SW480 (cell line): ENCODE results near the gene CYP26A1.
"Not testable (repeated sequence)": the region's sequence is repeated elsewhere in the genome, so short reads cannot be mapped to it uniquely, and the experiment has no call there.

Experiments used
- DNase-seq: peaks from one replicate; pipeline ENCODE4 v3.0.0-alpha.2; 2016; ENCODE audit warnings: low spot score

CYP26A1 gene

DNA sequence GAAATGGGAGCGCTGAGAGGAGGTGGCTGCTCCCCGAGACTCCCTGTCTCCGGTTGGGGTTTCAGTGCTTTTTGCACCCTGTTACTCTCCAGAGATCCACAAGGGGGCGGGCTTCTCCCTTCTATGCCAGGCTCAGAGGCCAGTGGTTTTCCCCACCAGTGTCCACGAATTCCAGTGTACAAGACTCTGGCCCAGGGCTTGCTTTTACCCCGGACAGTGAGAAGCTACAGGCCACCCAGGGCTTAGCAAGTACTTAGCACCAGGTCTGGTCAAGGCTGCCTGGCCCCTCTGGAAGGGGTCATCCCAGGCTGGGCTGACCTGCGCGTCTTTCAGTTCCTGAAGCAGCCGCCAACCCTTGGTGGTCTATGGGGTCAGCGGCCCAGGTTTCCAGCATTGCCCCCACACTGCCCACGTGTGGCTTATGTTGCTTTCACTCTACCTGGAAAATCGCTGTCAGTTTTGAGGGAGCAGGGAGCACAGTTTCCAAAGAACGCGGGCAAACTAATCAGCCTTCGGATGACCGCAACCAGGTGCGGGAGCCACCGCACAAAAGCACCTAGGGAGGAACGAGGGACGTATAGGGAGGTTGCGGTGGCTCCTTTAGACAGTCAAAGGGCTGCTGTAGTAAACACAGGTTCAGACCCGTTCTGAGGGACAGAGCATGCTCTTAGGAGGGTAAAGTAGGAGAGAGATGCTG is 6.8 kb downstream of the CYP26A1 start:
- DNase-seq, result peak; percentile 48

DNA sequence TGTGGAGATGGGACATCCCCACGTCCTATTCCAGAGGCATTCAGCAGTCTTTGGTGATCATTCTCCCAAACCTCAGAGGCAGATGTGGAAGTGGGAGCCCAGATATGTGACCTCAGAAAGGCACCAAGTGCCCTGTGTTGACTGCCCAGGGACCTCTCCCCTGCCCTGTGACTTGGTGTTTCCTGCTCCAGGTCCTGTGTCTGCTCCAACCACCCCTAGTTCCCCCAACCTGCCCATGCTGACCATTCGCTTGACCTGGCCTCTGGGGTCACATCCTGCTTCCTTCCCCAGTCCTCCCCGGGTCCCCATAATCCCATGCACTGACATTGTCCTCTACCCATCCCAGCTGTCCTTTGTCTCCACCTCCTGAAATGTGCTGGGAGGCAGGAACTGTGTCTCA is 7.6 kb downstream of the CYP26A1 start:
- DNase-seq, result no peak

DNA sequence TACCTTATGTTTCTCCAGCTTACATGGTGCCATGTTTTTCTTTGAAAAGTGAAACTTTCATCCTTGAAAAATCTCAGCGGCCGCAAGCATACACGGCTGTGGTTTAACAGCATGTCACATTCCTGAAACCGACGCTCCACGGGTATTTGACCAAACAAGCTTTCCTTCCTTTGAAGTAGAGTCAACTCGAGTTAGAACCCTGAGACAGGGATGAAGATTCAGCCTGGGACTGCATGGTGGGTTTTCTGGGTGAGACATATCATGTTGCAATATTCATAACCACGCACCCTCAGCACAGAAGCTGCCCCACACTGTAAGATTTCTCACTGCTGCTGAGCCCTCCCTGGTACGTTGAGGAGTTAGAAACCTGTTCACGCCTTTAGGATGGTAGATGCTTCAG is 8.1 kb downstream of the CYP26A1 start:
- DNase-seq, result peak; percentile 37

DNA sequence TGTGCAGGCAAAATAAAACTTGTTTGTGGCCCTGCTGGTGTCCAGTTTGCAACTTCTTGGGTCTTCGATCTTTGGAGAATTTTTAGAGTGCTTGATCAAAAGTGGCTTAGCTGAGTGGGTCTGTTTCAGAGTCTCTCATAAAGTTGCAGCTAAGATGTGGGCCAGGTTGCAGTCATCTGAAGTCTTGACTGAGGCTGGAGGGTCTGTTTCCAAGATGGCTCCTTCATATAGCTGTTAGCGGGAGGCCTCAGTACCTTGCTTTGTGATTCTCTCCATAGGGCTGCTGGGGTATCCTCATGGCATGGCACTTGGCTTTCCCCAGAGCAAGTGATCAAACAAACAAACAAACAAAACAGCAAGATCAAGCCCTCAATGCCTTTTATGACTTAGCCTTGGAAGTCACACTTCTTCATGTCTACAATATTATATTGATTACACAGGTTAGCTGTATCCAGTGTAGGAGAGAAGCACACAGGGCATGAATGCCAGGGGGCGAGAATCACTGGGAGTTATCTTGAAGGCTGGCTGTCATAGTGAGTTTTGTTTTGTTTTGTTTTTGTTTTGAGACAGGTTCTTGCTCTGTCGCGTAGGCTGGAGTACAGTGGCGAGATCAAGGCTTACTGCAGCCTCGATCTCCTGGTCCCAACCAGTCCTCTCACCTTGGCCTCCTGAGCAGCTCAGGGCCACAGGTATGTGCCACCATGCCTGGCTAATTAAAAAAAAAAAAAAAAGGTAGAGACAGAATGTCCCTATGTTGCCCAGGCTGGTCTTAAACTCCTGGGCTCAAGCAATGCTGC is 10.2 kb downstream of the CYP26A1 start:
- DNase-seq, result no peak

DNA sequence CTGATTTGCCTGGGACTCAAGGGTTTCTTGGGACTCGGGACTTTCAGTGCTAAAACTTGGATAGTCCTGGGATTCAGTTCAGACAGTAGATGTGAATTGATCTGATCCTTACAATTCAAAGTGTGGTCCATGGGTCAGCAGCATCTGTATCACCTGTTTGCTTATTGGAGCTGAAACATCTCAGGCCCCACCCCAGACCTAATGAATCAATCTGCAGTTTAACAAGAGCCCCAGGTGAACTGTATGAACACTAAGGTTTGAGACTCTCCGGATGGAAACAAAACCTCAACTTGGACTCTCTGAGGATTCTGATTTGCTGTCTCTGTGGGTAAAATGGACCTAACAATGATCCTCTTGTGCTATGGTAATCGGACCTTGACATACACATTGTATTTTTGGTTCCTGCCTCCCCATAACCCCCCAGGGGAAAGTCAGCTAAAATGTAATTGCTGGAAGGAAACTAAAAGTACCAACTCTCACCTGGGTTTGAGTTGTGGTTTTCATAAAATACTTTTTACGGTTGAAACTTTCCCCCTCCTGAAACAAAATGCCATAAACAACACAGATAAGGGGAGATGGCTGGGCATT is 11.7 kb downstream of the CYP26A1 start:
- DNase-seq, result no peak

DNA sequence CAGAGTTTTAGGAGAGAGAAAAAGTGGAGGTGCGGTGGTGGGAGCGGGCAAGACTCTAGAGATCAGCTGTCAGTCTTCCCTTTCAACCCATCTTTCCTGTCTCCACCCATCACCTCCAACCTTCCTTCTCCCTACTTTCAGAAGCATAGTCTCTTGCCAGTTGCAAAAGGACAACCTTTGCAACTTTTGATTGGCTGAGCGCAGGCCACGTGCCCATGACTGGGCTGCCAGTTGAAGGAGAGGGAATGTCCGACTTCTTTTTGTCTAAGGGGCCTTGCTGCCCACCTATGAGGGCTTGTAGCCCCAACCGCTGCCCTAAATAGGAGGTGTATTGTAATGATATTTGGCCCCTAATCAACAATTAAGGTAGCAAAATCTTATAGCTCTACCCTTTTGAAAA is 12.6 kb downstream of the CYP26A1 start:
- no peak for DNase-seq

DNA sequence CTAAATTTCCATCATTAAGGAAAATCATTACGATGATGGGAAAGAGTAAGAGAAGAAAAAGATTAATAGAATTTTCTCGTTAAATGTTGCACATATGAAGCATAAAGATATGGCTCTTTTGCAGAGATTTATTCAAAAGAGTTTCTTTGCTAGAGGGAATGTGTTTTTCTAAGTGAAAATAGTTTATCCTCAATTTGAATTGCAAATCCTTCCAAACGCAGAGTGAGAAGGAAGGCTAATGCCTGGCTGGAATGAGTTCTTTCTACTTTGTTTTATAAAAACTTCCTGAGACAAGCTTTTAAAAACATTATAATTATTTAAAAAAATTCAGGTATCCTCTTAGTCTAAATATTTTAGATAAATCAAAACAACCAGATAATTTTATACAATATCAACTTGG is 14.2 kb downstream of the CYP26A1 start:
- no peak for DNase-seq

DNA sequence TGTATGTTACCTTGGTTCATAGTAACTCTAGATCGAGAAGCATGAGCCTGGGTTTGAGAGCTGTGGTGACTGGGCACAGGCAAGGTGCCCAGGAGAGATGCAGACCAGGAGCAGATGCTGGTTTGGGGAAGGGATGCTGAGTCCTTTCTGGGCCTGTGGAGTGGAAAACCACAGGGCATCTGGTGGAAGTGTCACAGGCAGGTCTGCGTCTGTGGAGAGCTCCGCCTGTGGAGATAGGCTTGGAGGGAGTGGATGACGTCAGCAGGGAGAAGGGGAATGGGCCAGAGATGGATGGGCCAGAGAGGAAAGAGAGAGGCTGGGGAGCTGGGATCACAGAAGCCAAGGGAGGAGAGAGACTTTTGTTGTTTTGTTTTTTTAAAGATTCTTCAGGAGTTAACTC is 14.8 kb downstream of the CYP26A1 start:
- DNase-seq, result no peak

DNA sequence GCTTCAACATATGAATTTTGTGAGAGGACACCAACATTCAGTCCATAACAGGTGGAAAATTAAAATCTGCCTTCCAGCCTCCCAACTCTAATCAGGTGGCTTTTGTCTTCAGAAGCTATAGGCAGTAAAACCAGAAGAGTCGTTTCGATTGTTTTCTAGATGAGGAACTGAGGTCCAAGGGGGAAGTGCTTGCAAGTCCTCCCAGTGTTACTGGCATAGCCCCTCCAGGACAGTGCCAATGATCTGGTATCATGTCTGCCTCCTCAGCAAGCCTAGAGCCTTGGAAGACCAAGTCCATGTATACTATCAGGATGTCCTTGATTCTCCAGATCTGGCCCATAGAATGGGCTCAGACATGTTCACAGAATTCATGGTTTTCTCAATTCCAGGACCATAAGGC is 16.9 kb downstream of the CYP26A1 start:
- no peak for DNase-seq

DNA sequence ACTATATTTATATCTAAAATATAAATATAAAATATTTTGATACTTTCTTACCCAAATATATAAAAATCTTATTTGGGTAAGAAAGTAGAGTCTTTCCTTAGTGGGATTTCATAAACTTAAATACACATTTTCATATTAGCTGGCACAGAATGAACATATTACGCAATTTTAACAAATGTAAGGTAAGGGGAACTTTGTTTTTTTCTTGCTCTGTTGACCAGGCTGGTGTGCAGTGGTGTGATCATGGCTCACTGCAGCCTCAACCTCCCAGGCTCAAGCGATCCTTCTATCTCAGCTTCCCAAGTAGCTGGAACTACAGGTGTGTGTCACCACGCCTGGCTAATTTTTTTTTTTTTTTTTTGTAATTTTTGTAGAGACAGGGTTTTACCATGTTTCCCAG is 18.3 kb downstream of the CYP26A1 start:
- no peak for DNase-seq

DNA sequence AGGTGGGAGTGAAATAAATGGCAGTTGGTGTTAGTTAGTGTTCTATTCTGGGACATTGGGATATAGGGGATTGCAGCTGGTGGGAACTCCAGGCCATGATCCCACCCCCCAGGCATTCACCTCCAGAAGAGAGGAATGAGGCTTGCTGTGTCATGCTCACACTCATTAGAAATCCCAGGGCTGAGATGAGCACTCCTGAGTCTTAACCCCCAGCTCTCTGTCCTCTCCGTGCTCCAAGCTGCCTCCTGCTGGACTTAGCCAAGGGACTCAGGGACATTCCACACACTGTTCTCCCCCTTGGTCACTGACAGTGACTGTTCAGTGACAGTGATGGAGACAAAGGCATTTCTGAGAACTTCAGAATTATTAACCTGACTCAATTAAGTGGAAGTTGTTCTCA is 21.5 kb downstream of the CYP26A1 start:
- DNase-seq, result no peak

DNA sequence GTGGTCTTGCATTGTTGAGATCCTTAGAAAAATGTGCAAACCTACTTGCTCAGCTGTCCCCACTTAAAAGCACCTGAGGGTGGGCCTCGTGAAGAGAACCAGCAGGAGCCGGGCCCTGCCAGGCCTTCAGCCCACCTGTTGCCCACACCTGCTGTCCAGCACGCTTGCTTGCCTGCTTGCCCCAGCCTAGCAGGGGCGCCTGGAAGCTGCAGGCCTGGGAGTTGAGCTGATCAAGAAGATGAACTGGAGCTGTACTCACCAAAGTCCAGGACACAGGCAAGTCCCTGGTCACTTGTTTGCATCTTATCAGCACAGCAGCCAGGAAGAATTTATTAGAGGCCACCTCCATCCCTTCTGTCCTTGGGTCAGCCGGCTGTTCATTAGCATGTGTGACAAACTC is 23.2 kb downstream of the CYP26A1 start:
- no peak for DNase-seq

DNA sequence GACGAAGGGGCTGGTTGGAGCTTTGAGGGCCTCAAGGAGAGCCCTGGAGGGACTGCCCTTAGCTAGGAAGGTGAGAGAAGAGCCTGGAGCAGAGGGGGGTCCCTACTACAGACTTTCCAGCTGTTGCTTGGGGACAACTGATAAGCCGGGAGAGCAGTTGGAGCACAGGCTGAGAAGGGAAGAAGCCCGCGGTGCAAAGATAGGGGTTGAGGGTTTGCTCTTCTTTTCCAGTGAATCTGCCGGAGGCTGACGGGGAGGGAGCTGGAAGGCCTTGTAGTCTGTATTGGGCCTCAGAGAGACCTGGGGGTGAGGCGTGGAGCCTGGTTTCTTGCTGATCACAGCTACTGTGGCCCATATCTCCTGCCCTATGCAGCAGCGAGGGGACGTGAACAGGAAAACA is 23.7 kb downstream of the CYP26A1 start:
- DNase-seq, result no peak

DNA sequence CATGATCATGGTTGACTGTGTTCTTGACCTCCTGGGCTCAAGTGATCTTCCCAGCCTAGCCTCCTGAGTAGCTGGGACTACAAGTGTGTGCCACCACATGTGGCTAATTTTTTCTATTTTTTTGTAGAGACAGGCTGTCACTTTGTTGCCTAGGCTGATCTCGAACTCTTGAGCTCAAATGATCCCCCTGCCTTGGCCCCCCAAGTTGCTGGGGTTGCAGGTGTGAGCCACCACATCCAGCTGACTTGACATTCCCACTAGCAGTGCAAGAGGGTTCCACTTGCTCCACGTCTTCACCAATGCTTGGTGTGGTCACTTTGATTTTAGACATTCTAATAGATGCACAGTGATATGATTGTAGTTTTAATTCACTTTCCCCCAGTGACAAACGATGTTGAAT is 25.1 kb downstream of the CYP26A1 start:
- DNase-seq, result no peak

DNA sequence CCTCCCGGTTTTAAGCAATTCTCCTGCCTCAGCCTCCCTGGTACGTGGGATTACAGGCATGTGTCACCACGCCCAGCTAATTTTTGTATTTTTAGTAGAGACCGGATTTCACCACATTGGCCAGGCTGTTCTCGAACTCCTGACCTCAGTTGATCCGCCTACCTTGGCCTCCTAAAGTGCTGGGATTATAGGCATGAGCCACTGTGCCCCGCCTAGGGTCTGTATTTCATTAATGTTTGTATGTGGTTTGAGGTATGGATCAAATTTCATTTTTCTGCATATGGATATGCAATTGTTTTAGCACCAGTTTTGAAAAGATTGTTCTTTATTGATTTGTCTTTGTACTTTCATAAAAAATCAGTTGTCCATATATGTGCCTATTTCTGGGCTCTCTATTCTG is 26.0 kb downstream of the CYP26A1 start:
- no peak for DNase-seq

DNA sequence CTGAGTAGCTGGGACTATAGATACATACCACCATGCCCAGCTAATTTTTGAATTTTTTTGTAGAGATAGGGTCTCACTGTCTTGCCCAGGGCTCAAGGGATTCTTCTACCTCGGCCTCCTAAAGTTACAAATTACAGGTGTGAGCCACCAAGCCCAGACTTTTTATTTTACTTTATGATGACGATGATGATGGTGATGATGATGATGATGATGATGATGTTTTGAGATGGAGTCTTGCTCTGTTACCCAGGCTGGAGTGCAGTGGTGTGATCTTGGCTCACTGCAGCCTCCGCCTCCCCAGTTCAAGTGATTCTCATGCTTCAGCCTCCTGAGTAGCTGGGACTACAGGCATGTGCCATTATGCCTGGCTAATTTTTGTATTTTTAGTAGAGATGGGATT is 27.5 kb downstream of the CYP26A1 start:
- DNase-seq, result not testable (repeated sequence)

DNA sequence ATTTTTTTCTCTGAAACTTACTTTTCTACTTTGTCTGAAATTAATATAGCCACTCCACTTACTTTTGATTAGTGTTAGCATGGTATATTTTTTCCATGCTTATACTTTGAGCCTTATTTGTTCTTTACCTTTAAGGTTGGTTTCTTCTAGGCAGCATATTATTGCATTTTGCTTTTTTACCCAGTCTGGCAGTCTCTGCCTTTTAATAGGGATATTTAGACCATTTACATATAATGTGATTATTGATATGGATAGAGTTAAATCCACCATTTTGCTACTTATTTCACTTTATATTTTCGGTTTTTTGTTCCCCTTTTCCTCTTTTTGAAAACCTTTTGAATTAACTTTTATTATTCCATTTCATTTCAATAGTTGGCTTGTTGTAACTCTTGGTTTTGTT is 30.3 kb downstream of the CYP26A1 start:
- DNase-seq, result no peak

DNA sequence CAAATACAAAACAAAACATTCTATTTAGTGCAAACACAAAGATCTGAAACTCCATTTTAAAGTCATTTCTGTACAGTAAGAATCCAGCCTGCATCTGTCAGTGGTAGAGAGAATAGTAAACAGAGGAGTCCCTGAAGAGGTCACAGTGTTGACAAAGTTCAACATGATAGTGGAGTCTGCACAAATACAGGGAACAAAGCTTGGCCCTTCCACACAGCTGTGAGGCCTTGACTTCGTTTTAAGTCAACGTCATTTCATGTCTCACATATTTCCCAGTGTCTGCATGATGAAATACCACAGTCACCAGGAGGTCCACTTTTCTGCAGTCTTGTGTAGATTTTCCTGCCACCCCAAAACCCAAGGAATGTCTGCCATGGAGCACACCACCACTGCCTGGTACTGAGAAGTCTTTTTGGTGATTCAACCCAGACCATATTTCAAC is 33.0 kb downstream of the CYP26A1 start:
- no peak for DNase-seq

DNA sequence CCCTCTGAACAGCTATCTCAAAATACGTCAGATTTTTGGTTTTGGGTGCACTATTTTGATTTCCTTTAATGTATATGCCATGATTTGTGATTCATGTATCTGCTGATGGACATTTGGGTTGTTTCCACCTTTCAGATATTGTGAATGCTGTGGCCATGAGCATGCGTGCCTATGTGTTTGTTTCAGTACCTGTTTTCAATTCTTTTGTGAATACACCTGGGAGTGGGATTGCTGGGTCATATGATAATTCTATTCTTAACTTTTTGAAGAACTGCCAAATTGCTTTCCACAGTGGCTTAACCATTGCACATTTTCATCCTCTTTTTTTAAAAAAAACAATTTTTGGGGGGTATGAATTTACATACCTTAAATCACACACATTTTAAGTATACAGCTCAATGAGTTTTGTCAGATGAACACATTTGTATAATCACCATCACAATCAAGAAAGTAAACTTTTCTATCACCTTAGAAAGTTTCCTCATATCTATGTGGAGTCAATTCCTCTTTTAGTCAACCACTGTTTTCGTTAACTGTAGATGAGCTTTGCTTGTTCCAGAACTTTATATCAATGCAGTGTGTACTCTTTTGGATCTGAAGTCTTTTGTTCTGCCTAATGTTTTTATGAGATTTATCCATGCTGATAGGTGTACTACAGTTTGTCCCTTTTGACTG is 36.9 kb downstream of the CYP26A1 start:
- DNase-seq, result no peak

DNA sequence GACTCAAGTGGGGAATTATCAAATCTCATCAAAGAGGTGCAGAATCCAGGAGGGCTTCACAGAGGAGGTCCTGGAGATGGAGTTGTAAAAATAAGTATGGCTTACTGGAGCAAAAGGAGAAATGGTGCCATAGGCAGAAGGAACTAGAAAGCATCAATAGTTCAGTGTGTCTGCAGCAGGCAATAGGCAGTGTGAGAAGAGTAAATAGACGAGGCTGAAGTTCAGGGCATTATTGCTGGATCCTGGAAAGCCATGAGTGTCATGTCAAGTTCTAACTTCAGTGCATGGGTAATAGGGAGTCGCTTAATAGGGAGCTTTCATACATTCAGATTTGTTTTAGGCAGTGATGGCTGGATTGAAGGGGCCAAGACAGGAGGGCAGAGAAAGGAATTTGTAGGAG is 39.3 kb downstream of the CYP26A1 start:
- no peak for DNase-seq

DNA sequence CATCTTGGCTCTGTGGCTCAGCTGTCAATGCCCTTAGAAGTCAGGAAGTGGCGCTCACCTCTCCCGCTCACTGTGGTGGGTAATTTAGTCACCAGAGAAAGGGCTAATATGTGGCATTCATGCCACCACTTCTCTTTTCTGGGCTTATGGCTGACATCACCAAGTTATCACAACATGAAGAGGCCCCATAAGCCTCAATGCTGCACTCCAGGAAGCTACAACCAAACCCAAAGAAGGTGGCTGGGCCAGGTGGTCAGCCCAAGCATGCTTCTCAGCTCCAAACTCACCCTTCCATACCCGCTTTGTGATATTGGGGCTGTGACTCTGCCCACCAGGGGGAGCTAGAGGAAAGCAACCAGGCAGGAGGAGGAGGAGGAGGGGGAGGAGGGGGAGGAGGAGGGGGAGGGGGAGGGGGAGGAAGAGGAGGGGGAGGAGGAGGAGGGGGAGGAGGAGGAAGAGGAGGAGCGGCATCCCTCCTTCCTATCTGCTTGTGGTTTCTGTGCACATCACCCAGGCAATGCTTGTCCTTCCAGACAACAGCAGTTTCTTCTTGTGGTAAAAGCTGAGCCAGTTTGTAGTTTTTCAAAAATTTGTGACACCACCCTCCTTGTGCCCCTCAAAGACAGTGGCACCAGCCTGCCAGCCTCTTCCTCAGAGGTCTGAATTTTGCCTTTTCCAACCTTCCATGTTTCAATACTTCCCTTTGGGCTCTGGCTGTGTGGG is 42.1 kb downstream of the CYP26A1 start:
- DNase-seq, result peak; percentile 29

DNA sequence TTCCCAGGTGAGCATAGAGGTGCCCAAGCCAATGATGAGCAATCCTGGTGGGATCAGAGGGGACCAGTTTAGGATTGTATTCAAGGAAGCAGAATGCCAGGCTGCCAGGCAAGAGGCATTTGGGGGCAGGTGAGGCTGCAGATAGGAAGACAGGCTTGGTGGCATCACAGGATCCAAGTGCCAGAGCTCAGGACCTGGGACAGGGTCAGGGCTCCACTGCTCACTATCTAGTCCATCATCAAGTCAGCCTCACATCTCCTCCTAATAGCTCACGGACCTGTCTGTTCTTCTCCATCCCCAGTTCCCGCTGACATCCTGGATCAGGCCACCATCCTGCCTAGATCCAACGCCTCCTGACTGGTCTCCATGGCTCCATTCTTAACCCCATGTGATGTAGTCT is 47.6 kb downstream of the CYP26A1 start:
- no peak for DNase-seq
